ENCODE data around the gene RAB11FIP5.

The RAB11FIP5 gene

GRCh38 chr2:73078457-73079411 lies 34.0 kb downstream of the RAB11FIP5 start:
- no peak for DNase-seq (ENCODE audit: low read depth)
- TF ChIP-seq CTCF (conservative IDR thresholded peaks at IDR 0.05; ENCODE audit: low read depth, low read length): no peak

DNA sequence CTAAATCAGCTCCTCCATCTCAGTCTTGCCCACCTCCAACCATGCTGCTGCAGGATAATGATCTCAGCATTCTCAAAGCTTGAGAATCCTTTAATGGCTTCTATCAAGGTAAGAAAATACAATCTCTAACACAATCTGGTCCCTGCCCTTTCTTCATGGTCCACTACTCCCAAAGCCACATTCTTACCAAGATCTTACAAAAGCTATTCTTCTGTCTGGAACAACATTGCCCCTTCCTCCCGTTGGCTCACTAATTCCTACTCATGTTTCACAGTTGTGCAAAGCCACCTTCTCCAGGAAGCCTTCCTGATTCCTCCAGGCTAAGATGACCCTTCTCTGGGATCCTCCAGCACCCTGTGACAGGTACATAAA lies 35.3 kb downstream of the RAB11FIP5 start:
- no peak for TF ChIP-seq CTCF (conservative IDR thresholded peaks at IDR 0.05; ENCODE audit: low read depth, low read length)
- DNase-seq (ENCODE audit: low read depth): no peak
- no peak overlapping the region for H3K4me3 ChIP-seq (ENCODE audit: low read depth, low read length)

More at GRCh38 chr2:73078457-73079411, 34.0 kb downstream of the RAB11FIP5 start:
- no peak overlapping the region for H3K4me3 ChIP-seq (ENCODE audit: low read depth, low read length)

GRCh38 chr2:73076701-73077423 lies 35.9 kb downstream of the RAB11FIP5 start:
- no peak for DNase-seq (ENCODE audit: low read depth)
- H3K4me3 ChIP-seq (ENCODE audit: low read depth, low read length): no peak overlapping the region
- TF ChIP-seq CTCF (conservative IDR thresholded peaks at IDR 0.05; ENCODE audit: low read depth, low read length): no peak

- peak; percentile 47 for DNase-seq (ENCODE audit: low read depth)
- H3K4me3 ChIP-seq (ENCODE audit: low read depth, low read length): no peak overlapping the region
- no peak for TF ChIP-seq CTCF (conservative IDR thresholded peaks at IDR 0.05; ENCODE audit: low read depth, low read length)
Observed at GRCh38 chr2:73075477-73076373, 37.0 kb downstream of the RAB11FIP5 start.

DNA sequence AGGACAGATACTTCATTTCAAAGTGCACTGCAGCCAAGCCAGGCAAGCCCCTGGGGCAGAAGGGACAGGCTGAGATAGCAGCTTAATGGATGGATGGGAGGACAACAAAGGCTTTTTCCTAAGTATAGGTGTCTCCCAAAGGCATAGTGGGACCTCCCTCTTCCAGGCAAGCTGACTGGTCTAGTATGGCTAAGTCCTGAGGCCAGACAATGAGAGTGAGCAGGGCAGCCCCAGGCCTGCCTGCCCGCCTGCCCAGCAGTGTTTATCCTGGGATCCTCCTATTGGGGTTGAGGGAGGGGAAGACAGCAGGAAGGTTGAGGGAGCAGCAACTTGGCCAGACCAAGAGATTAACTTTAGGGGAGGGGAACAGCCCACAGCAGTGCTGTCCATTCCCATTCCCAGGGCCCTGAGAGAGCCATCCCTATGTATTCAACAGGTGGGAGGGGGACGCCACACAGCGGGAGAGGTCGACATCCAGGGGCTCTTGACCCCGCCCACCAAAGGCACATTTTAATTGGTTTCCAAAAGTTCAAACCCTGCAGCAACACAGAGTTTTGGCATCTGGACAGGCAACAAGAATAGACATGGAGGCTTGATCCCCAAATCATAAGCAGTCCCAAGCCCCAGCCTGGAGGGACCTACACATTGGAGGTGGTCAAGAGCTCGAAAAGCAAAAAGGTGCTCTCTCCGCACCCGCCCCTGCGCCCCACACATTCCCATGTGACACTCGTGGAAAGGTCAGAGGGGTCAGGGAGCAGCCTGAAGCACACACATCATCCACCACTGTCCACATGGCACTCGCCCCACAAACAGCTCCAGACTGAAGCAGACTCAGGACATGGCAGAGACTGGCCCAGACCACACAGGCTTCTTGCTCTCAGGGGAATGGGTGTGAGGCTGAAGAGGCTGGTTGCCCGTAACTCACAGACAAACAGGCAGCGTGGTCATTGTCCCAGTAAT lies 38.4 kb downstream of the RAB11FIP5 start:
- no peak for TF ChIP-seq CTCF (conservative IDR thresholded peaks at IDR 0.05; ENCODE audit: low read depth, low read length)
- H3K4me3 ChIP-seq (ENCODE audit: low read depth, low read length): no peak overlapping the region
- no peak for DNase-seq (ENCODE audit: low read depth)

- peak overlapping the region; percentile 90 for H3K4me3 ChIP-seq (ENCODE audit: low read depth, low read length)
- no peak for DNase-seq (ENCODE audit: low read depth)
- no peak for TF ChIP-seq CTCF (conservative IDR thresholded peaks at IDR 0.05; ENCODE audit: low read depth, low read length)
Observed at GRCh38 chr2:73072416-73072815, 40.3 kb downstream of the RAB11FIP5 start.

Measured in choroid plexus epithelial cell (primary cell).